ENCODE results near the gene GPR137.

Gene GPR137

DNA sequence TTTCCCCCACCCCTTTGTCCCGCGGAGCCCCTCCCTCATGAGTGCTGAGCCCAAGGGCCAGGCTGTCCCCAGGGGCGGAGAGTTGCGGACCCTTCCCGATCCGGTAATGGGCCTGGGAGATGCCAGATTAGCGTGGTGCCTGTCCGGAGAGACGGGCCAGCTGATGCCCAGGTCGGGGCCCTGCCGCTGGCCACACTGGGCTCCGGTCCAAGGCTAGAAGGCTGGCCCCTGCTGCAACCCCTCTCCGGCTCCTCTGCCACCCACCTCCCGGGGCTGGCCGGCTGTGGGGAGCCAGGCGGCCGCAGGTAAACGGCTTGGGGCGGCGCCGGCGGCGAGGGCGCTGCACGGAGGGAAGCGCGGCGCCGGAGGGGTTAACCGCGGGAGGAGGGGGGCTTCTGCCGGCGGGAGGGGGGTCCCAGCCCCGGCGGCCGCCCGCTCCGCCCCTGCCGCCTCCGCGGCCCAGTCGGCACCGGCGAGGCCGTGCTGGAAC, 5.7 kb downstream of the GPR137 start, which contains the start of gene KCNK4:
Gene KCNK4 (plus strand): TSS at position 41 of the 490 bp plus-strand sequence. CDS start 1,717 bp downstream, outside the sequence.
- no peaks in the 10 kb centered on the region for H3K36me3 ChIP-seq (ENCODE audit: control insufficient read depth, insufficient read depth, low read length)
- H3K27me3 ChIP-seq (ENCODE audit: control insufficient read depth, insufficient read depth, low read length): peaks cover 78% of the 10 kb centered on the region
- no peak within 1 kb of the TSS for H3K27ac ChIP-seq (ENCODE audit: low read depth, low read length)
- no peak within 1 kb of the TSS for H3K9ac ChIP-seq (ENCODE audit: low read depth, low read length)
- peak within 1 kb of the TSS; percentile 54 for H3K4me3 ChIP-seq (ENCODE audit: low read depth, low read length)
- no peaks in the 10 kb centered on the region for H3K9me3 ChIP-seq (ENCODE audit: control insufficient read depth, insufficient read depth, low read length)
- H3K4me1 ChIP-seq (ENCODE audit: control insufficient read depth, insufficient read depth, low read length): peaks cover 2% of the 10 kb centered on the region; the same call in 1 of the 2 replicates

GRCh38 chr11:64291752-64292459, 6.3 kb downstream of the GPR137 start:
- Histone ChIP-seq H3K27me3 (ENCODE audit: control insufficient read depth, insufficient read depth, low read length) (peaks cover 79% of the 10 kb centered on the region), H3K9me3 (ENCODE audit: control insufficient read depth, insufficient read depth, low read length) (no peaks in the 10 kb centered on the region), H3K9ac (ENCODE audit: low read depth, low read length) (no peak overlapping the region), H3K36me3 (ENCODE audit: control insufficient read depth, insufficient read depth, low read length) (no peaks in the 10 kb centered on the region), H3K4me1 (ENCODE audit: control insufficient read depth, insufficient read depth, low read length) (no peaks in the 10 kb centered on the region), H3K4me3 (ENCODE audit: low read depth, low read length) (peak overlapping the region; percentile 54; the same call in 1 of the 2 replicates), H3K27ac (ENCODE audit: low read depth, low read length) (no peak overlapping the region)

- H3K4me1 ChIP-seq (ENCODE audit: control insufficient read depth, insufficient read depth, low read length): no peaks in the 10 kb centered on the region
- H3K9ac ChIP-seq (ENCODE audit: low read depth, low read length): no peak overlapping the region
- H3K36me3 ChIP-seq (ENCODE audit: control insufficient read depth, insufficient read depth, low read length): no peaks in the 10 kb centered on the region
- peak overlapping the region; percentile 54; the same call in 1 of the 2 replicates for H3K4me3 ChIP-seq (ENCODE audit: low read depth, low read length)
- peaks cover 84% of the 10 kb centered on the region for H3K27me3 ChIP-seq (ENCODE audit: control insufficient read depth, insufficient read depth, low read length)
- H3K27ac ChIP-seq (ENCODE audit: low read depth, low read length): no peak overlapping the region
- H3K9me3 ChIP-seq (ENCODE audit: control insufficient read depth, insufficient read depth, low read length): no peaks in the 10 kb centered on the region
Measured at GRCh38 chr11:64292460-64293254, 7.0 kb downstream of the GPR137 start.

GRCh38 chr11:64294774-64295173, 9.1 kb downstream of the GPR137 start:
- Histone ChIP-seq H3K36me3 (ENCODE audit: control insufficient read depth, insufficient read depth, low read length) (no peaks in the 10 kb centered on the region), H3K27me3 (ENCODE audit: control insufficient read depth, insufficient read depth, low read length) (peaks cover 100% of the 10 kb centered on the region), H3K9ac (ENCODE audit: low read depth, low read length) (no peak overlapping the region), H3K4me1 (ENCODE audit: control insufficient read depth, insufficient read depth, low read length) (no peaks in the 10 kb centered on the region), H3K9me3 (ENCODE audit: control insufficient read depth, insufficient read depth, low read length) (no peaks in the 10 kb centered on the region), H3K27ac (ENCODE audit: low read depth, low read length) (no peak overlapping the region), H3K4me3 (ENCODE audit: low read depth, low read length) (no peak overlapping the region)

GRCh38 chr11:64295760-64296159, 10.1 kb downstream of the GPR137 start:
- Histone ChIP-seq H3K9me3 (ENCODE audit: control insufficient read depth, insufficient read depth, low read length) (no peaks in the 10 kb centered on the region), H3K9ac (ENCODE audit: low read depth, low read length) (no peak overlapping the region), H3K4me3 (ENCODE audit: low read depth, low read length) (no peak overlapping the region), H3K27ac (ENCODE audit: low read depth, low read length) (no peak overlapping the region), H3K4me1 (ENCODE audit: control insufficient read depth, insufficient read depth, low read length) (peaks cover 3% of the 10 kb centered on the region; the same call in 1 of the 2 replicates), H3K27me3 (ENCODE audit: control insufficient read depth, insufficient read depth, low read length) (peaks cover 100% of the 10 kb centered on the region), H3K36me3 (ENCODE audit: control insufficient read depth, insufficient read depth, low read length) (no peaks in the 10 kb centered on the region)

- Histone ChIP-seq H3K27me3 (ENCODE audit: control insufficient read depth, insufficient read depth, low read length) (peaks cover 100% of the 10 kb centered on the region), H3K36me3 (ENCODE audit: control insufficient read depth, insufficient read depth, low read length) (no peaks in the 10 kb centered on the region), H3K9me3 (ENCODE audit: control insufficient read depth, insufficient read depth, low read length) (no peaks in the 10 kb centered on the region), H3K4me3 (ENCODE audit: low read depth, low read length) (no peak overlapping the region), H3K9ac (ENCODE audit: low read depth, low read length) (no peak overlapping the region), H3K4me1 (ENCODE audit: control insufficient read depth, insufficient read depth, low read length) (peaks cover 4% of the 10 kb centered on the region; the same call in 1 of the 2 replicates), H3K27ac (ENCODE audit: low read depth, low read length) (no peak overlapping the region)
Measured at GRCh38 chr11:64296236-64296635, 10.6 kb downstream of the GPR137 start.

DNA sequence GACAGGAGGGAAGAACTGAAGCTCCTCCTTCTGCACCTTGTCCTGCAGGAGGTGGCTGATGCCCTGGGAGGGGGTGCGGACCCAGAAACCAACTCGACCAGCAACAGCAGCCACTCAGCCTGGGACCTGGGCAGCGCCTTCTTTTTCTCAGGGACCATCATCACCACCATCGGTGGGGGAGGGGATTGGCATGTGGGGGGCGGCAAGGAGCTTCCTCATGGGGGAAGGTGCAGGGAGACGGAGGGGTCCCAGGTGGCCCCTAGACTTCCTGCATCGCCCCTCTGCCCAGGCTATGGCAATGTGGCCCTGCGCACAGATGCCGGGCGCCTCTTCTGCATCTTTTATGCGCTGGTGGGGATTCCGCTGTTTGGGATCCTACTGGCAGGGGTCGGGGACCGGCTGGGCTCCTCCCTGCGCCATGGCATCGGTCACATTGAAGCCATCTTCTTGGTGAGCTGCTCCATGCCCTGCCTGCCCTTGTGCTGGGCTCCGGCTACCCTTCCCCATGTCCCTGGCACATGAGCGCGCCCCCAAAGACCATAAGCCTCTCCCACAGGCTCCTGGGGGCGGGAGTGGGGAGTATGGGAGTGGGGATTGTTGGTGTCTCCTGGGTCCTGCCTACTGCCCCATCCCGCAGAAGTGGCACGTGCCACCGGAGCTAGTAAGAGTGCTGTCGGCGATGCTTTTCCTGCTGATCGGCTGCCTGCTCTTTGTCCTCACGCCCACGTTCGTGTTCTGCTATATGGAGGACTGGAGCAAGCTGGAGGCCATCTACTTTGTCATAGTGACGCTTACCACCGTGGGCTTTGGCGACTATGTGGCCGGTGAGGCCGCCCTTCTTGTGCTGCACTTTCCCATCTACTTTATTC, 11.4 kb downstream of the GPR137 start:
- H3K4me3 ChIP-seq (ENCODE audit: low read depth, low read length): no peak overlapping the region
- no peaks in the 10 kb centered on the region for H3K9me3 ChIP-seq (ENCODE audit: control insufficient read depth, insufficient read depth, low read length)
- peaks cover 99% of the 10 kb centered on the region for H3K27me3 ChIP-seq (ENCODE audit: control insufficient read depth, insufficient read depth, low read length)
- H3K4me1 ChIP-seq (ENCODE audit: control insufficient read depth, insufficient read depth, low read length): peaks cover 4% of the 10 kb centered on the region; the same call in 1 of the 2 replicates
- H3K27ac ChIP-seq (ENCODE audit: low read depth, low read length): no peak overlapping the region
- H3K36me3 ChIP-seq (ENCODE audit: control insufficient read depth, insufficient read depth, low read length): no peaks in the 10 kb centered on the region
- H3K9ac ChIP-seq (ENCODE audit: low read depth, low read length): no peak overlapping the region

GRCh38 chr11:64297699-64298358, 12.2 kb downstream of the GPR137 start:
- no peak overlapping the region for H3K9ac ChIP-seq (ENCODE audit: low read depth, low read length)
- H3K27me3 ChIP-seq (ENCODE audit: control insufficient read depth, insufficient read depth, low read length): peaks cover 91% of the 10 kb centered on the region
- H3K36me3 ChIP-seq (ENCODE audit: control insufficient read depth, insufficient read depth, low read length): no peaks in the 10 kb centered on the region
- H3K4me1 ChIP-seq (ENCODE audit: control insufficient read depth, insufficient read depth, low read length): peaks cover 4% of the 10 kb centered on the region; the same call in 1 of the 2 replicates
- no peak overlapping the region for H3K4me3 ChIP-seq (ENCODE audit: low read depth, low read length)
- no peak overlapping the region for H3K27ac ChIP-seq (ENCODE audit: low read depth, low read length)
- H3K9me3 ChIP-seq (ENCODE audit: control insufficient read depth, insufficient read depth, low read length): no peaks in the 10 kb centered on the region

GRCh38 chr11:64298966-64299846, 13.6 kb downstream of the GPR137 start:
- H3K27ac ChIP-seq (ENCODE audit: low read depth, low read length): no peak overlapping the region
- H3K4me3 ChIP-seq (ENCODE audit: low read depth, low read length): peak overlapping the region; percentile 54; the same call in 1 of the 2 replicates
- no peak overlapping the region for H3K9ac ChIP-seq (ENCODE audit: low read depth, low read length)
- H3K36me3 ChIP-seq (ENCODE audit: control insufficient read depth, insufficient read depth, low read length): no peaks in the 10 kb centered on the region
- peaks cover 8% of the 10 kb centered on the region; the same call in 1 of the 2 replicates for H3K4me1 ChIP-seq (ENCODE audit: control insufficient read depth, insufficient read depth, low read length)
- peaks cover 77% of the 10 kb centered on the region for H3K27me3 ChIP-seq (ENCODE audit: control insufficient read depth, insufficient read depth, low read length)
- no peaks in the 10 kb centered on the region for H3K9me3 ChIP-seq (ENCODE audit: control insufficient read depth, insufficient read depth, low read length)
